SHP77 (cell line): ENCODE results near the gene TBATA.

ENCODE experiments used
- DNase-seq, 2 experiments: peaks; one replicate each; lab custom pipeline; 2025; lab: John Stamatoyannopoulos, UW

Gene TBATA

GRCh38 chr10:70743879-70744278 is 41.3 kb downstream of the TBATA start:
- DNase-seq: no peak

GRCh38 chr10:70743430-70743788 is 41.8 kb downstream of the TBATA start:
- no peak for DNase-seq

- no peak for DNase-seq
Observed at GRCh38 chr10:70742537-70743429, 42.4 kb downstream of the TBATA start.

- DNase-seq: no peak
Observed at GRCh38 chr10:70740406-70741288, 44.5 kb downstream of the TBATA start.

- DNase-seq: no peak
Observed at GRCh38 chr10:70738761-70739121, 46.4 kb downstream of the TBATA start.

GRCh38 chr10:70738006-70738760 is 47.0 kb downstream of the TBATA start:
- DNase-seq: no peak

- DNase-seq: no peak
Observed at GRCh38 chr10:70737250-70737649, 47.9 kb downstream of the TBATA start.

GRCh38 chr10:70736525-70736924 is 48.7 kb downstream of the TBATA start:
- DNase-seq: no peak

GRCh38 chr10:70735161-70735560 is 50.0 kb downstream of the TBATA start:
- DNase-seq: no peak

- no peak for DNase-seq
Observed at GRCh38 chr10:70733051-70733450, 52.1 kb downstream of the TBATA start.

GRCh38 chr10:70732569-70732968 is 52.6 kb downstream of the TBATA start:
- no peak for DNase-seq

- no peak for DNase-seq
Observed at GRCh38 chr10:70730955-70731354, 54.2 kb downstream of the TBATA start.

- DNase-seq: peak; percentile 10 to 13
Observed at GRCh38 chr10:70729763-70730357, 55.3 kb downstream of the TBATA start.

- no peak for DNase-seq
Observed at GRCh38 chr10:70728328-70728727, 56.8 kb downstream of the TBATA start.

GRCh38 chr10:70726909-70727495 is 58.2 kb downstream of the TBATA start:
- DNase-seq: no peak

GRCh38 chr10:70723771-70724170 is 61.4 kb downstream of the TBATA start:
- no peak for DNase-seq

- DNase-seq: no peak
Observed at GRCh38 chr10:70722820-70723424, 62.3 kb downstream of the TBATA start.
